Left lung (tissue), 10 donors: Measurements from ENCODE around the gene LGALS3. TPM values are rescaled to one million over a fixed set of nuclear protein-coding genes. Genes with fewer than 3 reads are reported as not detected.

Experiments
- ATAC-seq: fragments of 200-7000 bp; cut with Tn5 transposase; one replicate; pipeline ENCODE4 v1.9.1; 2020; ENCODE audit warnings: moderate library complexity
- DNase-seq, 4 donors: peaks; one replicate each; pipeline ENCODE4 v3.0.0-alpha.2; 2013 to 2020
- H3K27ac ChIP-seq, 2 donors: fragments of 200-600 bp; sonication (generic) in 1 of 2; one replicate each; pipeline versions ENCODE4 v1.5.0 to v1.8.0; 2020 to 2021
- H3K27me3 ChIP-seq, 2 donors: fragments of 200-600 bp; sonication (generic) in 1 of 2; one replicate each; pipeline versions ENCODE4 v1.5.0 to v1.8.0; 2020 to 2021
- H3K36me3 ChIP-seq, 2 donors: fragments of 200-600 bp; sonication (generic) in 1 of 2; one replicate each; pipeline versions ENCODE4 v1.5.0 to v1.8.0; 2020 to 2021
- H3K4me1 ChIP-seq, 2 donors: fragments of 200-600 bp; one replicate each; pipeline ENCODE4 v1.8.0; 2021
- H3K4me3 ChIP-seq, 2 donors: fragments of 200-600 bp; sonication (generic) in 1 of 2; one replicate each; pipeline versions ENCODE4 v1.5.0 to v1.8.0; 2020 to 2021; ENCODE audit warnings: mild to moderate bottlenecking in 1 of 2
- H3K9me3 ChIP-seq, 2 donors: fragments of 200-600 bp; sonication (generic) in 1 of 2; one replicate each; pipeline versions ENCODE4 v1.5.0 to v1.8.0; 2020 to 2021
- intact Hi-C, 2 donors: fragments of 100-400 bp; cut with DNase I; formaldehyde crosslinking; loops; one replicate each; pipeline versions ENCODE4 v1.11.2 to v1.14.2; 2022
- polyA plus RNA-seq, 6 donors: library from polyadenylated mRNA; unstranded; fragments of 120-200 nt; gene quantifications; one replicate each; pipeline ENCODE4 v1.2.1, GENCODE V29; 2013; ENCODE audit not compliant: insufficient read length in 6 of 6
- total RNA-seq, 2 donors: library from RNA; stranded (reverse); fragmentation: NEBNext Ultra II Directional; extraction: Animal tissue kit (Norgen Biotek cat#: 25700); gene quantifications; one replicate each; pipeline ENCODE4 v1.2.1, GENCODE V29; 2021
- TF ChIP-seq, protein P1 (sequence below), 2 donors: fragments of 200-600 bp; sonication (generic) in 1 of 2; IDR thresholded peaks; one replicate each; pipeline versions ENCODE4 v1.5.0 to v1.8.0; 2021; ENCODE audit warnings: antibody characterized with exemption in 2 of 2
- donor health status: DM: no; HTN: yes; CAD: no.
- donor health status: DM: no; HTN: no; CAD: no.

The LGALS3 gene
- total and polyA plus RNA-seq, 8 donors, result 41.2 to 369 (median 51.9) TPM

DNA sequence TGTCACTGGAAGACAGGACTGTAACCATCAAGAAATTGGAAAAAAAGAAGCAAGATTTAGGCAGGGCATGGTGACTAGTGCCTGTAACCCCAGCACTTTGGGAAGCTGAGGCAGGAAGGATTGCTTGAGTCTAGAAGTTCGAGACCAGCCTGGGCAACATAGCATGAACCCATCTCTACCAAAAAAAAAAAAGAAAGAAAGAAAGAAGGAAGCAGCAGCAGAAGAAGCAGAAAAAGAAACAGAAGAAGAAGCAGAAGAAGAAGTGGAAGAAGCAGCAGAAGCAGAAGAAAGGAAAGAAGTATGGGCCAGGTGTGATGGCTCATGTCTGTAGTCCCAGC lies 30.5 kb upstream of the LGALS3 start:
- DNase-seq, result no peak
- intact Hi-C loops, result loop anchor here in 1 of 2 donors (10.0 kb wide), 1 partner anchor 46 kb away; no protein-coding TSS in a partner anchor
- H3K4me1 ChIP-seq, result peaks cover 37 to 63% of the 10 kb centered on the region in 2 donors

DNA sequence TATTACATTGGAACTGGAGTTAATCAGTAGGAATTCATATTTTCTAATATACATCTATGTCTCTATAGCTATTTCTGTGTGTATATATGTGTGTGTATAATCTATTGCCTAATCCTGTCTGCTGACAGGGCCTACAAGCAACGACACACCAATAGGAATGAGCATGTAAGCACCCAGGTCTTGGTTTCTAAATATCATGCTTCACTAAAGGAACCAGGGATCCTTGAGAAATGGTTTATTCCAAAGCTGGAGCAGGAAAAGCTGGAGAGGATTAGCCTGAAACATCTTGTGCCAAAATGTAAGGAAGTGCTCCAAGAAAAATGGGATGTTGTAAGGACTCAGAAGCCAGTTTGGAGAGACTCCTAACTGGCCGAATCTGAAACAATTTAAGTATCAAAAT lies 29.3 kb upstream of the LGALS3 start:
- ATAC-seq, result no peak
- Histone ChIP-seq H3K4me1 (peaks cover 44 to 75% of the 10 kb centered on the region in 2 donors), H3K4me3 (no peak overlapping the region), H3K27me3 (no peaks in the 10 kb centered on the region), H3K27ac (peak overlapping the region; percentile 69 to 78), H3K9me3 (peaks cover 0 to 6% of the 10 kb centered on the region in 2 donors), H3K36me3 (no peaks in the 10 kb centered on the region)
- TF ChIP-seq, protein P1, sequence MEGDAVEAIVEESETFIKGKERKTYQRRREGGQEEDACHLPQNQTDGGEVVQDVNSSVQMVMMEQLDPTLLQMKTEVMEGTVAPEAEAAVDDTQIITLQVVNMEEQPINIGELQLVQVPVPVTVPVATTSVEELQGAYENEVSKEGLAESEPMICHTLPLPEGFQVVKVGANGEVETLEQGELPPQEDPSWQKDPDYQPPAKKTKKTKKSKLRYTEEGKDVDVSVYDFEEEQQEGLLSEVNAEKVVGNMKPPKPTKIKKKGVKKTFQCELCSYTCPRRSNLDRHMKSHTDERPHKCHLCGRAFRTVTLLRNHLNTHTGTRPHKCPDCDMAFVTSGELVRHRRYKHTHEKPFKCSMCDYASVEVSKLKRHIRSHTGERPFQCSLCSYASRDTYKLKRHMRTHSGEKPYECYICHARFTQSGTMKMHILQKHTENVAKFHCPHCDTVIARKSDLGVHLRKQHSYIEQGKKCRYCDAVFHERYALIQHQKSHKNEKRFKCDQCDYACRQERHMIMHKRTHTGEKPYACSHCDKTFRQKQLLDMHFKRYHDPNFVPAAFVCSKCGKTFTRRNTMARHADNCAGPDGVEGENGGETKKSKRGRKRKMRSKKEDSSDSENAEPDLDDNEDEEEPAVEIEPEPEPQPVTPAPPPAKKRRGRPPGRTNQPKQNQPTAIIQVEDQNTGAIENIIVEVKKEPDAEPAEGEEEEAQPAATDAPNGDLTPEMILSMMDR (IDR thresholded peaks at IDR 0.05), result no peak
- peak in 1 of 4 donors; percentile 60 for DNase-seq
- intact Hi-C loops, result loop anchor here in 1 of 2 donors (10.0 kb wide), 1 partner anchor 45 kb away; no protein-coding TSS in a partner anchor

More for the DNA sequence above, 30.5 kb upstream of the LGALS3 start:
- peak overlapping the region; percentile 69 to 78 for H3K27ac ChIP-seq
- ATAC-seq, result no peak
- H3K9me3 ChIP-seq, result no peaks in the 10 kb centered on the region
- no peaks in the 10 kb centered on the region for H3K36me3 ChIP-seq
- TF ChIP-seq, protein P1 (IDR thresholded peaks at IDR 0.05), result no peak
- H3K4me3 ChIP-seq, result no peak overlapping the region
- H3K27me3 ChIP-seq, result no peaks in the 10 kb centered on the region

DNA sequence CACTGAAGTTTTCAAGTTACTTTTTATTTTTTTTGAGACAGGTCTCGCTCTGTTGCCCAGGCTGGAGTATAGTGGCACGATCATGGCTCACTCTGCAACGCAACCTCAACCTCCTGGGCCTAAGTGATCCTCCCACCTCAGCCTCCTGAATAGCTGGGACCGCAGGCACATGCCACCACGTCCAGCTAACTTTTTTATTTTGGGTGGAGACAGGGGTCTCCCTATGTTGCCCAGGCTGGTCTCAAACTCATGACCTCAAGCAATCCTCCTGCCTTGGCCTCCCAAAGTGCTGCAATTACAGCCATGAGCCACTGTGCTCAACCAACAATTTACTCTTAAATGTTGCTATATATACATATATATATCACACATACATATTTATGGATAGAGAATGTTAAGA lies 27.4 kb upstream of the LGALS3 start:
- Histone ChIP-seq H3K4me1 (peaks cover 44 to 92% of the 10 kb centered on the region in 2 donors), H3K27ac (peak overlapping the region; percentile 87 to 93), H3K9me3 (peaks cover 0 to 6% of the 10 kb centered on the region in 2 donors), H3K36me3 (no peaks in the 10 kb centered on the region), H3K27me3 (no peaks in the 10 kb centered on the region), H3K4me3 (no peak overlapping the region)
- no peak for ATAC-seq
- DNase-seq, result no peak
- TF ChIP-seq, protein P1 (IDR thresholded peaks at IDR 0.05), result no peak
- intact Hi-C loops, result no loop called here

DNA sequence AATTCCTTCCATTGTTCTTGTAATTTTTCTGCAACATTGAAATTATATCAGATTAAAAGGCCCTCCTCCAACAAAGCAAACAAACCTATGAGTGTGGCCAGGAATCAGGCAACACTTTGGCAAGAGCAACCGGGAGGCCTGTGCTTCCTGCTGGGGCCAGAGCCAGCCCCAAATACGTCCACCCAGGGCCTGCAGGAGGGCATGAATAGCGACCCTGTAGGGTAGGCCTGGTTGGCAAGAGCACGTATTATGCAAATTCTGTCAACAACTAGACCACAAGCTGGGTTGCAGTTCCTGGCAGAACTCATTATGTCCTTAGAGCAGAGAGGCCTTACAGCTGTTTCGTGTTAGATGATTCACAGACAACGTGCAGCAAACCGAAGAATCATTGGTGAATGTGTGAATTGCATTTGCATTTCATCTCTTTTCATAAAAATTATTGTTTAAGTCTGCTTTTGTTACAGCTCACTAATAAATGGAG lies 26.9 kb upstream of the LGALS3 start:
- Histone ChIP-seq H3K27ac (peak overlapping the region; percentile 87 to 93), H3K4me3 (peak overlapping the region in 1 of 2 donors; percentile 23), H3K36me3 (no peaks in the 10 kb centered on the region), H3K4me1 (peaks cover 48 to 97% of the 10 kb centered on the region in 2 donors), H3K27me3 (no peaks in the 10 kb centered on the region), H3K9me3 (peaks cover 0 to 6% of the 10 kb centered on the region in 2 donors)
- ATAC-seq, result peak; percentile 73
- intact Hi-C loops, result no loop called here
- peak; percentile 70 to 88 (median 82) for DNase-seq
- TF ChIP-seq, protein P1 (IDR thresholded peaks at IDR 0.05), result no peak

DNA sequence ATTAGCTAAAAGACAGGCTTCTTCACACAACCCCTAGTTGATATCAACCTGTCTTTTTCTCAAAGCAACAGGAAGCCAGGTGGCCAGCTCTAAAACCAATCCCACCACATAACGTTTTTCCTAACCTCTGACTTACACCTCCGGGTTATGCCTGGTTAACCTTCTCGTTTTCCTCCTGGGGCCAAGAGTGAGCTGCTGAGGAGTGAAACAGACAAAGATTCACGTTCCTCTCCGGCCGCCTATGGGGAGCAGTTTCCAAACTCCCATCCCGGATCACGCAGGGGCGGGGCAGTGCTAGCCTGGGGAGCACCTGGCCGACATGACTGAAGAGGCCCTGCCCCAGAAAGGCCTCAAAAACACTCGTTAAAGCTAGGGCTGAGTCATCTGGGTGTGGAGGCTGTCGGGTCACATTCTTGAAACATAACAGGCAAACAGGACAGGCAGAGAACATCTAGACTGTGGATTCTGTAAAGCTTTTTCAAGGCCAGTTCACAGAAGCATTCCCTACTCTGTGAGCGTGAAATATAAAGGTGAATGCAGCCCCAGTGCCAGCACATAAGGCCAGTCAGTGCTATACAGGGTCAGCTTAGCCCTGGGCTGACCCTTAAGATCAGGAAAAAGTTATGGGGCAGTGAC lies 25.9 kb upstream of the LGALS3 start:
- peaks cover 0 to 6% of the 10 kb centered on the region in 2 donors for H3K9me3 ChIP-seq
- no peaks in the 10 kb centered on the region for H3K36me3 ChIP-seq
- H3K4me1 ChIP-seq, result peaks cover 52 to 97% of the 10 kb centered on the region in 2 donors
- H3K27me3 ChIP-seq, result no peaks in the 10 kb centered on the region
- H3K4me3 ChIP-seq, result peak overlapping the region in 1 of 2 donors; percentile 23
- TF ChIP-seq, protein P1 (IDR thresholded peaks at IDR 0.05), result no peak
- peak overlapping the region; percentile 87 to 93 for H3K27ac ChIP-seq
- intact Hi-C loops, result no loop called here
- ATAC-seq (peak; percentile 85), DNase-seq (peak in 3 of 4 donors; percentile 82 to 91 (median 88))
